ENCODE data around the gene SUN1. TPM values are rescaled to one million over a fixed set of nuclear protein-coding genes. Genes with fewer than 3 reads are reported as not detected.
A peak's percentile ranks its signal among the peaks of the same experiment; 100 is the strongest.

Gene SUN1
- total and polyA plus RNA-seq, 10 of the 15 experiments (the other 5 are each of a cell fraction or from before 2014, with no cell fraction given) = 27.8 to 107 (median 65.8) TPM

DNA sequence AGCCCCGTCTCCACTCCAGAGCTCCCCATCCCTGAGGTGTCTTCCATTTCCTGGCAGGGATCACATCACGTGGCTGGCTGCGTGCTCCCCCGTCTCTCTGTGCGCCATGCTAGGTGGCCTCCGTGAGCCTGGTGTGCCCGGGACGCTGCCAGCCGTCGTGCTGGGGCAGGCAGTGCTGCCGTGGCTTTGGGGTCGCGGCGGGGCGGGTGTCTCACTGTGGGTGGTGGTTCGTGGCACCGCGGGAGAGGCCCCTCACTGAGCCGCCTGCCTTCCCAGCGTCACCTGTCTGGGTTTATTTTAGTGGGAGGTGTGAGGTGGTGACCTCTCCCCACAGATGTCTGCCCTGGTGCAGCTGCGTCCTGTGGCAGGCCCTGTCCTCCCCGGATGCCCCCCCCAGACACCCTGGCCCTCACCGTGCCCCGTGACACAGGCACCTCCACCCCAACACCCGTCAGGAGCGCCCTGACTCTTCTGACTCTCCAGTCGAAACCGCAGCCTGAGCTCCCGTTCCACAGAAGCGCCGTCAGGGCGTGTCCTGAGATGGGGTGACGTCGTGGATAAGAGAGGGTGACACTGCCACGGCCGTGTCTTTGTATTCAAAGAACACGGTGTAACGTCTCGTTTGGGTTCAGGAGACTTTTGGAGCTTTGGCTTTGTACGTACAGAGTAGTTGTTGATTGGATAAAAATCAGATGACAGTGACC is 62.0 kb downstream of the SUN1 start:
- DNase-seq (ENCODE audit: low read depth, low spot score) (no peak), FAIRE-seq (no peak), ATAC-seq (no peak; the same call in 2 of the 3 replicates)
- SMC1A ChIA-PET (ENCODE audit: uncharacterized antibody, unreplicated experiment) = no interaction called here
- no peaks in the 10 kb centered on the region for H3K27me3 ChIP-seq (replicated peaks in 1 of 2; ENCODE audit: control insufficient read depth in 2 of 2, insufficient read depth in 2 of 2, low read length in 1 of 2)
- H3K9me3 ChIP-seq (replicated peaks; ENCODE audit: control insufficient read depth, insufficient read depth, low read length) = no peaks in the 10 kb centered on the region; the same call in 2 of the 3 replicates
- WGBS (ENCODE audit: insufficient coverage, insufficient replicate concordance, low lambda C conversion rate, missing lambda C conversion rate) = 94% methylated on average over 38 of the region's 40 CpGs
- no peak overlapping the region for H3K4me2 ChIP-seq (ENCODE audit: control insufficient read depth, insufficient read depth)
- no peak overlapping the region for H3K4me3 ChIP-seq
- peak; percentile 18; the same call in 1 of the 2 replicates for TF ChIP-seq POLR2A (IDR thresholded peaks at IDR 0.05; ENCODE audit: low read depth, low read length)
- no peak for TF ChIP-seq BCL11A (IDR thresholded peaks at IDR 0.05; ENCODE audit: low read depth, low read length)
- POLR2A ChIA-PET = no interaction called here
- in situ Hi-C loops (cut with MboI) (no loop called here), intact Hi-C loops (cut with micrococcal nuclease; ENCODE audit: unreplicated experiment) (no loop called here)
- peaks cover 8 to 61% of the 10 kb centered on the region in 2 experiments; a peak in 3 of 4 replicates for H3K36me3 ChIP-seq (ENCODE audit: control insufficient read depth in 2 of 2, insufficient read depth in 2 of 2, low read length in 1 of 2)
- CTCF ChIA-PET = no interaction called here
- H3K27ac ChIP-seq (ENCODE audit: control insufficient read depth, insufficient read depth) = no peak overlapping the region
- H3K79me2 ChIP-seq (ENCODE audit: control insufficient read depth, insufficient read depth, low read length) = no peaks in the 10 kb centered on the region
- RAD21 ChIA-PET (ENCODE audit: unreplicated experiment) = no interaction called here
- H3K4me1 ChIP-seq (ENCODE audit: control insufficient read depth, insufficient read depth, low read length) = no peaks in the 10 kb centered on the region
- H4K20me1 ChIP-seq (ENCODE audit: control insufficient read depth, insufficient read depth) = no peaks in the 10 kb centered on the region
- no peak overlapping the region for H3K9ac ChIP-seq (ENCODE audit: control insufficient read depth, insufficient read depth, low read length)
- H2AFZ ChIP-seq (ENCODE audit: control insufficient read depth, low read depth, low read length) = no peak overlapping the region
- no TSS peak for BruUV-seq (replicated peaks)

GRCh38 chr7:894927-895450 is 62.7 kb downstream of the SUN1 start:
- H3K4me1 ChIP-seq (ENCODE audit: control insufficient read depth, insufficient read depth, low read length) = no peaks in the 10 kb centered on the region
- ChIA-PET SMC1A (ENCODE audit: uncharacterized antibody, unreplicated experiment) (no interaction called here), RAD21 (ENCODE audit: unreplicated experiment) (no interaction called here), CTCF (no interaction called here), POLR2A (no interaction called here)
- H3K9me3 ChIP-seq (replicated peaks; ENCODE audit: control insufficient read depth, insufficient read depth, low read length) = no peaks in the 10 kb centered on the region; the same call in 2 of the 3 replicates
- H3K36me3 ChIP-seq (ENCODE audit: control insufficient read depth in 2 of 2, insufficient read depth in 2 of 2, low read length in 1 of 2) = peaks cover 8 to 66% of the 10 kb centered on the region in 2 experiments; a peak in 3 of 4 replicates
- no peaks in the 10 kb centered on the region for H4K20me1 ChIP-seq (ENCODE audit: control insufficient read depth, insufficient read depth)
- TF ChIP-seq POLR2A (IDR thresholded peaks at IDR 0.05; ENCODE audit: low read depth, low read length) (0 out of 2 replicates have a peak, but pooled peaks have one; percentile 7), SIX5 (IDR thresholded peaks at IDR 0.05; ENCODE audit: low read depth, low read length, severe bottlenecking) (no peak), CHD2 (IDR thresholded peaks at IDR 0.05; ENCODE audit: borderline replicate concordance, low read depth, low read length) (no peak), EGR1 (IDR thresholded peaks at IDR 0.05; ENCODE audit: borderline replicate concordance in 1 of 2, low read depth in 2 of 2, low read length in 2 of 2) (no peak), RAD51 (IDR thresholded peaks at IDR 0.05) (no peak), FOS (IDR thresholded peaks at IDR 0.05; ENCODE audit: borderline replicate concordance, extremely low read depth, insufficient read length) (no peak)
- WGBS (ENCODE audit: insufficient coverage, insufficient replicate concordance, low lambda C conversion rate, missing lambda C conversion rate) = 89% methylated on average over 19 of the region's 21 CpGs
- no peak overlapping the region for H3K4me2 ChIP-seq (ENCODE audit: control insufficient read depth, insufficient read depth)
- no peak overlapping the region for H3K27ac ChIP-seq (ENCODE audit: control insufficient read depth, insufficient read depth)
- no peak overlapping the region for H2AFZ ChIP-seq (ENCODE audit: control insufficient read depth, low read depth, low read length)
- no TSS peak for BruUV-seq (replicated peaks)
- H3K79me2 ChIP-seq (ENCODE audit: control insufficient read depth, insufficient read depth, low read length) = no peaks in the 10 kb centered on the region
- ATAC-seq (no peak; the same call in 2 of the 3 replicates), DNase-seq (ENCODE audit: low read depth, low spot score) (no peak), FAIRE-seq (no peak)
- H3K9ac ChIP-seq (ENCODE audit: control insufficient read depth, insufficient read depth, low read length) = no peak overlapping the region
- intact Hi-C loops (cut with micrococcal nuclease; ENCODE audit: unreplicated experiment) = no loop called here
- H3K27me3 ChIP-seq (replicated peaks in 1 of 2; ENCODE audit: control insufficient read depth in 2 of 2, insufficient read depth in 2 of 2, low read length in 1 of 2) = no peaks in the 10 kb centered on the region
- no peak overlapping the region for H3K4me3 ChIP-seq
- in situ Hi-C loops (cut with MboI) = no loop called here
